K562 (cell line): ENCODE measurements around the gene SRGN. TPM values are rescaled to one million over a fixed set of nuclear protein-coding genes. Genes with fewer than 3 reads are reported as not detected.

Experiments
- CBX3 ChIP-seq, 2 experiments: IDR thresholded peaks; 1 replicate in 1 of 2; 2 replicates in 1 of 2; pipeline ENCODE4 v1.6.1; 2012; ENCODE audit warnings: inconsistent platforms in 2 of 2, low read length in 2 of 2, borderline replicate concordance in 1 of 2, control low read depth in 1 of 2
- ETS2 ChIP-seq: IDR thresholded peaks from 2 replicates; pipeline ENCODE4 v1.6.1; 2016; ENCODE audit warnings: borderline replicate concordance, missing genetic modification characterization, mild to moderate bottlenecking, moderate library complexity, missing compliant biosample characterization; ENCODE audit not compliant: poor library complexity, severe bottlenecking
- FOSL1 ChIP-seq: fragments of 200-800 bp; sonication (Bioruptor generic); conservative IDR thresholded peaks from 2 replicates; pipeline ENCODE4 v1.6.1; 2016; ENCODE audit warnings: missing genetic modification characterization, missing compliant biosample characterization
- FUS ChIP-seq: fragments of 200-400 bp; formaldehyde crosslinking; optimal IDR thresholded peaks from 2 replicates; pipeline ENCODE3; 2017; ENCODE audit warnings: low read depth, low read length
- KLF6 ChIP-seq: fragments of 250-450 bp; sonication (Bioruptor Pico); IDR thresholded peaks from 2 replicates; pipeline ENCODE4 v1.4.0; 2020; ENCODE audit warnings: mild to moderate bottlenecking, moderate library complexity, borderline replicate concordance
- MCM2 ChIP-seq: fragments of 450-650 bp; IDR thresholded peaks from 2 replicates; pipeline ENCODE4 v1.6.1; 2017; ENCODE audit warnings: low read depth, mild to moderate bottlenecking
- NR3C1 ChIP-seq: sonication (generic); formaldehyde crosslinking; IDR thresholded peaks from 2 replicates; pipeline ENCODE4 v1.8.1; 2022; ENCODE audit warnings: missing genetic modification reagents
- NR4A1 ChIP-seq, 2 experiments: fragments of 250-450 bp in 1 of 2; fragments of 450-650 bp in 1 of 2; sonication (Bioruptor Pico) in 1 of 2; IDR thresholded peaks; 2 replicates each; pipeline versions ENCODE4 v1.4.0 to v1.6.1; 2016 to 2020; ENCODE audit warnings: mild to moderate bottlenecking in 2 of 2, missing compliant biosample characterization in 1 of 2, missing genetic modification characterization in 1 of 2, moderate library complexity in 1 of 2
- PTRF ChIP-seq: fragments of 450-650 bp; IDR thresholded peaks from 2 replicates; pipeline ENCODE4 v1.6.1; 2016; ENCODE audit warnings: mild to moderate bottlenecking, missing genetic modification characterization, missing compliant biosample characterization
- RAD21 ChIP-seq, 2 experiments: fragments of 250-450 bp in 1 of 2; fragments of 450-650 bp in 1 of 2; sonication (Bioruptor Pico) in 1 of 2; formaldehyde crosslinking in 1 of 2; IDR thresholded peaks in 1 of 2; conservative IDR thresholded peaks in 1 of 2; 2 replicates each; pipeline versions ENCODE4 v1.4.0 to v1.8.0; 2020 to 2022; ENCODE audit warnings: mild to moderate bottlenecking in 2 of 2, moderate library complexity in 1 of 2
- RHOXF2B ChIP-seq: fragments of 250-450 bp; sonication (Bioruptor Pico); conservative IDR thresholded peaks from 2 replicates; pipeline ENCODE4 v1.5.1; 2021
- RUNX1 ChIP-seq: sonication (generic); IDR thresholded peaks from 2 replicates; pipeline ENCODE4 v1.6.1; 2016; ENCODE audit warnings: antibody characterized with exemption, low read depth
- SRSF7 ChIP-seq: fragments of 200-400 bp; formaldehyde crosslinking; optimal IDR thresholded peaks from 2 replicates; pipeline ENCODE3; 2017; ENCODE audit warnings: mild to moderate bottlenecking, low read depth, low read length
- TEAD4 ChIP-seq, 2 experiments: sonication (generic) in 1 of 2; formaldehyde crosslinking in 1 of 2; IDR thresholded peaks; 2 replicates each; pipeline versions ENCODE4 v1.6.1 to v1.8.0; 2012 to 2022; ENCODE audit warnings: borderline replicate concordance in 1 of 2, inconsistent platforms in 1 of 2, low read length in 1 of 2, mild to moderate bottlenecking in 1 of 2, missing genetic modification reagents in 1 of 2
- U2AF2 ChIP-seq: fragments of 200-400 bp; formaldehyde crosslinking; optimal IDR thresholded peaks from 2 replicates; pipeline ENCODE3; 2017; ENCODE audit warnings: low read depth, mild to moderate bottlenecking, low read length
- ZFX ChIP-seq: sonication (generic); formaldehyde crosslinking; IDR thresholded peaks from 2 replicates; pipeline ENCODE4 v1.8.0; 2022; ENCODE audit warnings: mild to moderate bottlenecking, missing genetic modification reagents, moderate library complexity
- ZNF354B ChIP-seq: fragments of 250-450 bp; sonication (Bioruptor Pico); IDR thresholded peaks from 2 replicates; pipeline ENCODE4 v1.4.0; 2020
- ZNF699 ChIP-seq: fragments of 250-450 bp; sonication (Bioruptor Pico); IDR thresholded peaks from 2 replicates; pipeline ENCODE4 v1.8.0; 2021; ENCODE audit warnings: mild to moderate bottlenecking, moderate library complexity; ENCODE audit not compliant: insufficient replicate concordance
- polyA plus RNA-seq, 8 experiments: library from polyadenylated mRNA; depleted of rRNA in 4 of 8; stranded (reverse) in 5 of 8; unstranded in 3 of 8; fragments of >200 nt; fragmentation: Nextera tagmentation in 2 of 8; fragmentation: Illumina TruSeq in 1 of 8; extraction: Ambion mirVana in 2 of 8; extraction: Trizol in 1 of 8; gene quantifications; 2 replicates each; pipeline versions ENCODE4 v1.2.1 to v1.2.3, GENCODE V29; 2011 to 2014; ENCODE audit warnings: inconsistent platforms in 1 of 8, missing spikeins in 1 of 8
- total RNA-seq, 7 experiments: library from RNA; depleted of rRNA in 6 of 7; stranded (reverse); fragments of >200 nt in 6 of 7; fragmentation: Illumina TruSeq in 2 of 7; extraction: Trizol in 2 of 7; gene quantifications; 2 replicates each; pipeline versions ENCODE4 v1.2.1 to v1.2.3, GENCODE V29; 2011 to 2021; ENCODE audit warnings: low replicate concordance in 1 of 7
- TF ChIP-seq, protein P1 (sequence below): fragments of 250-450 bp; sonication (Bioruptor Pico); IDR thresholded peaks from 2 replicates; pipeline ENCODE4 v1.5.1; 2021; ENCODE audit warnings: mild to moderate bottlenecking
- TF ChIP-seq, protein P2 (sequence below): sonication (generic); formaldehyde crosslinking; IDR thresholded peaks from 2 replicates; pipeline ENCODE4 v1.8.0; 2022; ENCODE audit warnings: mild to moderate bottlenecking, missing genetic modification reagents
- TF ChIP-seq, protein P3 (sequence below): fragments of 250-450 bp; sonication (Bioruptor Pico); IDR thresholded peaks from 2 replicates; pipeline ENCODE4 v1.5.0; 2020; ENCODE audit warnings: mild to moderate bottlenecking, borderline replicate concordance

Gene SRGN
- total and polyA plus RNA-seq, 9 of the 15 experiments (the other 6 are each of a cell fraction or from before 2014, with no cell fraction given): 136 to 304 (median 180) TPM

DNA sequence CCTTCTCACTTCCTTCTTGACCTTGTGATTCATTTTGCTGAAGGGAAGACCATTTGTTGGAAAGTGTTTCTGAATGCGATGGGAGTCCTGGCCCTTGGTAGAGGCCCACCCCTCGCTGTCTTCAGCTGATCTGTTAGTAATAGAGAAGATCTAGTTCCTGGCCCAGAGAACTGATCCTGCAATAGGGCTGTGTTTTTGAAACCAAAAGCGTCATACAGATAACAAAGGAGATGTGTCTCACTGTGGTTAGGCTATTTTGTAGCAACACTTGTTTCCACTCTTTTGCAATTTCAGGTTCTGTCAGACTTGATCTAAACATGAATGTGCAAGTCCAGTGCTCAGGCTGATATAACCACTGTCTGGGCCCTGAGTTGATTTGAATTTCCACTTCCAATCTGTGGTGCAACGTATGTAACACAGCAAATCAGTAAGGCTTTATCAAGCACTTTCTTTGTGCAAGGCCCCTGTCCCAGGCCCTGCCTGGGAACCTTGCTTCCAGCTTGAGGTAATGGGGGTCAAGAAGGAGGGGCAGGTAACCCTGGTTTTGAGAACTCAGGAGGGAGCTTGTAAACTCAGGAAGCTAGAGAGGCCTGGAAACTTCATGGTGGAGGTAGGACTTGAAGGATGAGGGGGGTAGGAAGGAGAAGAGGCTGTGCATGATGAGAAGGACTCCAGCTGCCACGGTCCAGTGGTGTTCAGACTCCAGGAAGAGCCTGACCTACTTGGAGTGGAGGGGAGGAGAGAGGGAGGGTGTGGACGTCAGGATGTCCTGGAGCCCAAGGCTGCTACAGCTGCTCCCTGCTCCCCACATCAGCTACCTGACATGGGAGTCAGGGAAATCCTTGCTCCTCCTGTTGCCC is 42.2 kb upstream of the SRGN start (continued):
- TF ChIP-seq FUS (no peak), NR4A1 (CRISPR knock-in tag; IDR thresholded peaks at IDR 0.05) (no peak), NR4A1 (tag; IDR thresholded peaks at IDR 0.05) (no peak), CBX3 (IDR thresholded peaks at IDR 0.05; ENCODE audit: borderline replicate concordance in 1 of 2, low read length in 2 of 2) (no peak), RHOXF2B (CRISPR knock-in tag) (no peak), ETS2 (tag) (no peak), PTRF (tag) (no peak), ZNF354B (CRISPR knock-in tag) (no peak), TEAD4 (IDR thresholded peaks at IDR 0.05; ENCODE audit: low read length) (peak; percentile 6; the same call in 1 of the 2 replicates), TEAD4 (CRISPR knock-in tag; IDR thresholded peaks at IDR 0.05; ENCODE audit: borderline replicate concordance) (no peak), ZNF699 (no peak), NR3C1 (no peak), KLF6 (CRISPR knock-in tag) (no peak), U2AF2 (no peak), MCM2 (no peak), FOSL1 (tag) (0 out of 2 replicates have a peak, but pooled peaks have one; percentile 21), SRSF7 (no peak), ZFX (CRISPR knock-in tag) (peak; percentile 51; the same call in 1 of the 2 replicates), RUNX1 (no peak), RAD21 (CRISPR knock-in tag; conservative IDR thresholded peaks at IDR 0.05 in 1 of 2, IDR thresholded peaks at IDR 0.05 in 1 of 2) (0 out of 4 replicates have a peak, but pooled peaks of 1 of the 2 experiments have one; percentile 4)
- TF ChIP-seq, protein P1, sequence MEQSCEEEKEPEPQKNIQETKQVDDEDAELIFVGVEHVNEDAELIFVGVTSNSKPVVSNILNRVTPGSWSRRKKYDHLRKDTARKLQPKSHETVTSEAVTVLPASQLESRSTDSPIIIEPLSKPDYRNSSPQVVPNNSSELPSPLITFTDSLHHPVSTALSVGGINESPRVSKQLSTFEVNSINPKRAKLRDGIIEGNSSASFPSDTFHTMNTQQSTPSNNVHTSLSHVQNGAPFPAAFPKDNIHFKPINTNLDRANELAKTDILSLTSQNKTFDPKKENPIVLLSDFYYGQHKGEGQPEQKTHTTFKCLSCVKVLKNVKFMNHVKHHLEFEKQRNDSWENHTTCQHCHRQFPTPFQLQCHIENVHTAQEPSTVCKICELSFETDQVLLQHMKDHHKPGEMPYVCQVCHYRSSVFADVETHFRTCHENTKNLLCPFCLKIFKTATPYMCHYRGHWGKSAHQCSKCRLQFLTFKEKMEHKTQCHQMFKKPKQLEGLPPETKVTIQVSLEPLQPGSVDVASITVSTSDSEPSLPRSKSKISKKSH (CRISPR knock-in tag): no peak
- TF ChIP-seq, protein P2, sequence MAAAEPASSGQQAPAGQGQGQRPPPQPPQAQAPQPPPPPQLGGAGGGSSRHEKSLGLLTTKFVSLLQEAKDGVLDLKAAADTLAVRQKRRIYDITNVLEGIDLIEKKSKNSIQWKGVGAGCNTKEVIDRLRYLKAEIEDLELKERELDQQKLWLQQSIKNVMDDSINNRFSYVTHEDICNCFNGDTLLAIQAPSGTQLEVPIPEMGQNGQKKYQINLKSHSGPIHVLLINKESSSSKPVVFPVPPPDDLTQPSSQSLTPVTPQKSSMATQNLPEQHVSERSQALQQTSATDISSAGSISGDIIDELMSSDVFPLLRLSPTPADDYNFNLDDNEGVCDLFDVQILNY: no peak
- TF ChIP-seq, protein P3, sequence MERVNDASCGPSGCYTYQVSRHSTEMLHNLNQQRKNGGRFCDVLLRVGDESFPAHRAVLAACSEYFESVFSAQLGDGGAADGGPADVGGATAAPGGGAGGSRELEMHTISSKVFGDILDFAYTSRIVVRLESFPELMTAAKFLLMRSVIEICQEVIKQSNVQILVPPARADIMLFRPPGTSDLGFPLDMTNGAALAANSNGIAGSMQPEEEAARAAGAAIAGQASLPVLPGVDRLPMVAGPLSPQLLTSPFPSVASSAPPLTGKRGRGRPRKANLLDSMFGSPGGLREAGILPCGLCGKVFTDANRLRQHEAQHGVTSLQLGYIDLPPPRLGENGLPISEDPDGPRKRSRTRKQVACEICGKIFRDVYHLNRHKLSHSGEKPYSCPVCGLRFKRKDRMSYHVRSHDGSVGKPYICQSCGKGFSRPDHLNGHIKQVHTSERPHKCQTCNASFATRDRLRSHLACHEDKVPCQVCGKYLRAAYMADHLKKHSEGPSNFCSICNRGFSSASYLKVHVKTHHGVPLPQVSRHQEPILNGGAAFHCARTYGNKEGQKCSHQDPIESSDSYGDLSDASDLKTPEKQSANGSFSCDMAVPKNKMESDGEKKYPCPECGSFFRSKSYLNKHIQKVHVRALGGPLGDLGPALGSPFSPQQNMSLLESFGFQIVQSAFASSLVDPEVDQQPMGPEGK (CRISPR knock-in tag): no peak
